Loucy (cell line): ENCODE data around the gene SLC1A4.

Experiments
- H2AFZ ChIP-seq: fragments of 200-600 bp; sonication (generic); 2 replicates; pipeline ENCODE4 v1.6.0; 2016; ENCODE audit warnings: antibody characterized with exemption, mild to moderate bottlenecking, low read length, moderate library complexity
- H3F3A ChIP-seq: fragments of 200-600 bp; 2 replicates; pipeline ENCODE4 v1.6.0; 2016; ENCODE audit warnings: antibody characterized with exemption, low read depth, mild to moderate bottlenecking
- H3K27me3 ChIP-seq: fragments of 200-600 bp; sonication (generic); 2 replicates; pipeline ENCODE4 v1.6.1; 2014; ENCODE audit warnings: low read length, mild to moderate bottlenecking; ENCODE audit not compliant: insufficient read depth, poor library complexity, severe bottlenecking
- H3K36me3 ChIP-seq: fragments of 200-600 bp; sonication (generic); 2 replicates; pipeline ENCODE4 v1.6.1; 2016; ENCODE audit warnings: low read length; ENCODE audit not compliant: insufficient read depth
- H3K4me1 ChIP-seq: fragments of 200-600 bp; sonication (generic); 2 replicates; pipeline ENCODE4 v1.5.1; 2014; ENCODE audit warnings: low read length, mild to moderate bottlenecking; ENCODE audit not compliant: insufficient read depth, poor library complexity, severe bottlenecking
- H3K4me2 ChIP-seq: fragments of 200-600 bp; sonication (generic); 2 replicates; pipeline ENCODE4 v1.6.0; 2014; ENCODE audit warnings: antibody characterized with exemption, low read length, low read depth, mild to moderate bottlenecking; ENCODE audit not compliant: poor library complexity, severe bottlenecking
- H3K4me3 ChIP-seq: fragments of 200-600 bp; sonication (generic); 2 replicates; pipeline ENCODE4 v1.5.1; 2014; ENCODE audit warnings: low read length, mild to moderate bottlenecking, mixed read lengths; ENCODE audit not compliant: poor library complexity, severe bottlenecking
- H3K79me2 ChIP-seq: fragments of 200-600 bp; sonication (generic); 2 replicates; pipeline ENCODE4 v1.6.1; 2014; ENCODE audit warnings: low read length; ENCODE audit not compliant: insufficient read depth
- H3K9ac ChIP-seq: fragments of 200-600 bp; sonication (generic); 2 replicates; pipeline ENCODE4 v1.6.0; 2014; ENCODE audit warnings: mild to moderate bottlenecking, low read depth, low read length, moderate library complexity; ENCODE audit not compliant: poor library complexity, severe bottlenecking
- H3K9me2 ChIP-seq: fragments of 200-600 bp; sonication (generic); replicated peaks from 2 replicates; pipeline ENCODE4 v1.6.1; 2016; ENCODE audit warnings: low read depth, low read length, mixed read lengths
- H3K9me3 ChIP-seq: fragments of 200-600 bp; sonication (generic); 2 replicates; pipeline ENCODE4 v1.6.1; 2014; ENCODE audit warnings: mild to moderate bottlenecking, antibody characterized with exemption, low read length, low read depth; ENCODE audit not compliant: insufficient read depth
- H4K20me1 ChIP-seq: fragments of 200-600 bp; sonication (generic); 2 replicates; pipeline ENCODE4 v1.6.0; 2014; ENCODE audit warnings: antibody characterized with exemption, low read length, mild to moderate bottlenecking; ENCODE audit not compliant: insufficient read depth, poor library complexity, severe bottlenecking
- CTCF ChIP-seq: fragments of 200-600 bp; sonication (generic); conservative IDR thresholded peaks from 2 replicates; pipeline ENCODE4 v1.5.1; 2014; ENCODE audit warnings: mild to moderate bottlenecking, antibody characterized with exemption, low read length
- EZH2phosphoT487 ChIP-seq: fragments of 200-600 bp; IDR thresholded peaks from 2 replicates; pipeline ENCODE4 v1.6.1; 2018; ENCODE audit warnings: antibody characterized with exemption, mild to moderate bottlenecking, moderate library complexity, borderline replicate concordance

Gene SLC1A4

GRCh38 chr2:65045651-65046050 is 56.5 kb downstream of the SLC1A4 start:
- Histone ChIP-seq H2AFZ (no peak overlapping the region), H3K4me1 (peaks cover 7% of the 10 kb centered on the region), H4K20me1 (no peaks in the 10 kb centered on the region), H3K9me2 (no peaks in the 10 kb centered on the region), H3K9me3 (no peaks in the 10 kb centered on the region; the same call in 1 of the 2 replicates), H3K4me3 (no peak overlapping the region), H3K27me3 (no peaks in the 10 kb centered on the region), H3K79me2 (no peaks in the 10 kb centered on the region), H3K36me3 (no peaks in the 10 kb centered on the region), H3K9ac (no peak overlapping the region), H3K4me2 (no peak overlapping the region), H3F3A (no peaks in the 10 kb centered on the region)
- TF ChIP-seq EZH2phosphoT487 (no peak), CTCF (no peak)

GRCh38 chr2:65046633-65047407 is 57.6 kb downstream of the SLC1A4 start:
- Histone ChIP-seq H3F3A (no peaks in the 10 kb centered on the region), H3K4me3 (no peak overlapping the region), H3K9me2 (no peaks in the 10 kb centered on the region), H3K9me3 (no peaks in the 10 kb centered on the region; the same call in 1 of the 2 replicates), H2AFZ (no peak overlapping the region), H3K4me1 (peaks cover 7% of the 10 kb centered on the region), H4K20me1 (no peaks in the 10 kb centered on the region), H3K79me2 (no peaks in the 10 kb centered on the region), H3K4me2 (no peak overlapping the region), H3K9ac (no peak overlapping the region), H3K36me3 (no peaks in the 10 kb centered on the region), H3K27me3 (no peaks in the 10 kb centered on the region)
- no peak for TF ChIP-seq CTCF
- TF ChIP-seq EZH2phosphoT487: no peak

GRCh38 chr2:65049010-65049639 is 59.9 kb downstream of the SLC1A4 start:
- no peak overlapping the region for H2AFZ ChIP-seq
- H3K79me2 ChIP-seq: no peaks in the 10 kb centered on the region
- no peaks in the 10 kb centered on the region for H3K9me2 ChIP-seq
- H3K9ac ChIP-seq: no peak overlapping the region
- H3F3A ChIP-seq: no peaks in the 10 kb centered on the region
- no peaks in the 10 kb centered on the region for H4K20me1 ChIP-seq
- H3K27me3 ChIP-seq: no peaks in the 10 kb centered on the region
- no peak overlapping the region for H3K4me2 ChIP-seq
- no peaks in the 10 kb centered on the region for H3K36me3 ChIP-seq
- no peak for TF ChIP-seq CTCF
- no peak for TF ChIP-seq EZH2phosphoT487
- peaks cover 15% of the 10 kb centered on the region for H3K4me1 ChIP-seq
- H3K9me3 ChIP-seq: no peaks in the 10 kb centered on the region; the same call in 1 of the 2 replicates
- no peak overlapping the region for H3K4me3 ChIP-seq
